PC-9 (cell line): Measurements from ENCODE around the gene C11orf65. TPM values are rescaled to one million over a fixed set of nuclear protein-coding genes. Genes with fewer than 3 reads are reported as not detected.

Source experiments
- BruUV-seq: library from RNA; stranded (reverse); fragments of 400-500 nt; replicated peaks from 2 replicates; lab custom pipeline; 2021; lab: Mats Ljungman, UMichigan
- CTCF ChIA-PET: fragments of 300-600 bp; sonication (Branson Sonifier 250); formaldehyde crosslinking; loops from one replicate; lab custom pipeline; 2022; ENCODE audit warnings: antibody characterized with exemption; lab: Charles Lee
- POLR2A ChIA-PET: fragments of 300-600 bp; sonication (Branson Sonifier 250); formaldehyde crosslinking; loops from one replicate; lab custom pipeline; 2022; ENCODE audit warnings: antibody characterized with exemption; ENCODE audit not compliant: unreplicated experiment; lab: Charles Lee
- DNase-seq, 2 experiments: peaks; one replicate each; pipeline versions ENCODE4 v3.0.0 to v3.0.0-alpha.2; 2015 to 2022; ENCODE audit warnings: mixed read lengths in 1 of 2
- H2AFZ ChIP-seq: fragments of 200-600 bp; sonication (generic); 2 replicates; pipeline ENCODE4 v1.8.1; 2017; ENCODE audit warnings: antibody characterized with exemption
- H3F3A ChIP-seq: fragments of 200-600 bp; sonication (generic); 2 replicates; pipeline ENCODE4 v1.8.1; 2017; ENCODE audit warnings: antibody characterized with exemption, mild to moderate bottlenecking, low read depth; ENCODE audit not compliant: insufficient read depth
- H3K27ac ChIP-seq: fragments of 200-600 bp; sonication (generic); 2 replicates; pipeline ENCODE4 v1.6.1; 2016; ENCODE audit warnings: mixed run types
- H3K27me3 ChIP-seq: fragments of 200-600 bp; sonication (generic); 2 replicates; pipeline ENCODE4 v1.6.1; 2016; ENCODE audit warnings: low read depth, mixed run types; ENCODE audit not compliant: insufficient read depth
- H3K36me3 ChIP-seq: fragments of 200-600 bp; sonication (generic); 2 replicates; pipeline ENCODE4 v1.6.1; 2016; ENCODE audit warnings: low read depth, mixed run types
- H3K4me1 ChIP-seq: fragments of 200-600 bp; sonication (generic); replicated peaks from 2 replicates; pipeline ENCODE4 v1.6.1; 2016; ENCODE audit warnings: mixed run types; ENCODE audit not compliant: insufficient read depth
- H3K4me2 ChIP-seq: fragments of 200-600 bp; sonication (generic); 2 replicates; pipeline ENCODE4 v1.6.1; 2017; ENCODE audit warnings: mixed run types
- H3K4me3 ChIP-seq: fragments of 200-600 bp; sonication (generic); 2 replicates; pipeline ENCODE4 v1.6.1; 2016; ENCODE audit warnings: mixed run types
- H3K79me2 ChIP-seq: fragments of 200-600 bp; sonication (generic); 2 replicates; pipeline ENCODE4 v1.6.1; 2017; ENCODE audit warnings: low read depth, mixed run types
- H3K9me2 ChIP-seq: fragments of 200-600 bp; sonication (generic); 2 replicates; pipeline ENCODE4 v1.8.1; 2017; ENCODE audit warnings: mild to moderate bottlenecking; ENCODE audit not compliant: insufficient read depth
- H3K9me3 ChIP-seq: fragments of 200-600 bp; sonication (generic); 2 replicates; pipeline ENCODE4 v1.8.1; 2016; ENCODE audit warnings: low read depth; ENCODE audit not compliant: insufficient read depth
- H4K20me1 ChIP-seq: fragments of 200-600 bp; sonication (generic); 2 replicates; pipeline ENCODE4 v1.8.1; 2017; ENCODE audit not compliant: insufficient read depth
- CTCF ChIP-seq: fragments of 200-600 bp; sonication (generic); conservative IDR thresholded peaks from 2 replicates; pipeline ENCODE4 v1.6.1; 2017; ENCODE audit warnings: mixed run types, antibody characterized with exemption, mild to moderate bottlenecking, moderate library complexity
- EZH2 ChIP-seq: fragments of 200-600 bp; sonication (generic); IDR thresholded peaks from 2 replicates; pipeline ENCODE4 v1.8.0; 2017; ENCODE audit warnings: antibody characterized with exemption, low read depth
- intact Hi-C: fragments of 100-400 bp; cut with micrococcal nuclease; formaldehyde crosslinking; loops from one replicate; pipeline ENCODE4 v1.10.0; 2022; ENCODE audit not compliant: unreplicated experiment
- total RNA-seq: library from RNA; stranded (reverse); gene quantifications from 2 replicates; pipeline ENCODE4 v1.2.3, GENCODE V29; 2021

The C11orf65 gene
- total RNA-seq, 1 experiment from 2014 or later, result 1.7 TPM

DNA sequence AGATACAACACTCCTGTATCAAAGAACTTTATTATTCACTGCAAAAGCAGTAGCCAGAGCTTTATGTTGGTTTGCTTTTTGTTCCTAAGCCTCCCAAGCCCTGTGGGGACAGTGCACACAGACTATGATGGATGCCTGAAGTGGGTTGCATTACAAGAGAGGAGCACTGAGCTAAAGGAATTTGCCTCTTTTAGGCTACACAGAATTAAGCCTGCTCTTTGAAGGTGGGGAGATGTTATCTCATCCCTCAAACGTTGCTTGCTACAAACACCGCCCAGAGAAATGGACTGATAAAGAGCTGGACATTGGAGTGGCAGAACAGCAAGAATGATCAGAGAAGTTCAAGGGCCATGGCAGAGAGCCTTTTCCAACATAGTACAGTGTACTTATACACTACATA lies 33.4 kb upstream of the C11orf65 start:
- no peak for DNase-seq
- Histone ChIP-seq H4K20me1 (no peaks in the 10 kb centered on the region), H3K9me3 (no peaks in the 10 kb centered on the region), H3K36me3 (no peaks in the 10 kb centered on the region), H3K4me1 (peaks cover 16% of the 10 kb centered on the region), H3F3A (peaks cover 24% of the 10 kb centered on the region), H3K79me2 (peaks cover 9% of the 10 kb centered on the region), H3K27ac (no peak overlapping the region), H3K9me2 (no peaks in the 10 kb centered on the region), H3K4me3 (no peak overlapping the region), H3K4me2 (no peak overlapping the region), H2AFZ (no peak overlapping the region), H3K27me3 (no peaks in the 10 kb centered on the region)
- intact Hi-C loops, result no loop called here
- no TSS peak for BruUV-seq
- CTCF ChIA-PET, result no interaction called here
- TF ChIP-seq EZH2 (no peak), CTCF (no peak)
- POLR2A ChIA-PET, result no interaction called here

- no peaks in the 10 kb centered on the region for H4K20me1 ChIP-seq
- H3K79me2 ChIP-seq, result peaks cover 15% of the 10 kb centered on the region
- ChIA-PET CTCF (no interaction called here), POLR2A (no interaction called here)
- no peak overlapping the region for H2AFZ ChIP-seq
- peaks cover 22% of the 10 kb centered on the region for H3K4me1 ChIP-seq
- no peaks in the 10 kb centered on the region for H3K9me2 ChIP-seq
- intact Hi-C loops, result no loop called here
- BruUV-seq, result no TSS peak
- no peak overlapping the region for H3K27ac ChIP-seq
- no peak overlapping the region for H3K4me2 ChIP-seq
- no peaks in the 10 kb centered on the region for H3K27me3 ChIP-seq
- no peaks in the 10 kb centered on the region for H3K9me3 ChIP-seq
- H3F3A ChIP-seq, result peaks cover 21% of the 10 kb centered on the region
- DNase-seq, result no peak
- TF ChIP-seq EZH2 (no peak), CTCF (no peak)
- no peaks in the 10 kb centered on the region for H3K36me3 ChIP-seq
- H3K4me3 ChIP-seq, result no peak overlapping the region
These were observed 32.8 kb upstream of the C11orf65 start for GRCh38 chr11:108500169-108500568.

- Histone ChIP-seq H3K27ac (peak overlapping the region; percentile 87), H3K4me3 (peak overlapping the region; percentile 78; the same call in 1 of the 2 replicates), H3K4me1 (peaks cover 24% of the 10 kb centered on the region), H3K9me2 (no peaks in the 10 kb centered on the region), H3K9me3 (no peaks in the 10 kb centered on the region), H3K27me3 (no peaks in the 10 kb centered on the region), H4K20me1 (no peaks in the 10 kb centered on the region), H3F3A (peaks cover 21% of the 10 kb centered on the region), H2AFZ (peak overlapping the region; percentile 93), H3K79me2 (peaks cover 27% of the 10 kb centered on the region), H3K4me2 (peak overlapping the region; percentile 81), H3K36me3 (no peaks in the 10 kb centered on the region)
- no TSS peak for BruUV-seq
- intact Hi-C loops, result no loop called here
- CTCF ChIA-PET, result no interaction called here
- POLR2A ChIA-PET, result interaction anchor here (0.6 kb wide), 1 partner anchor 355 kb away, joined by 17 read pairs; no protein-coding TSS in a partner anchor
- DNase-seq, result no peak
- TF ChIP-seq EZH2 (no peak), CTCF (no peak)
These were observed 31.6 kb upstream of the C11orf65 start for GRCh38 chr11:108498816-108499408.
